CD14-positive monocyte (primary cell): ENCODE measurements around the gene MRPS11. TPM values are rescaled to one million over a fixed set of nuclear protein-coding genes. Genes with fewer than 3 reads are reported as not detected.
A peak's percentile ranks its signal among the peaks of the same experiment; 100 is the strongest.

Experiments
- DNase-seq, 3 donors: peaks; one replicate each; pipeline ENCODE4 v3.0.0-alpha.2; 2011 to 2022
- H2AFZ ChIP-seq: 2 replicates; pipeline ENCODE4 v1.6.0; 2012; ENCODE audit warnings: mild to moderate bottlenecking, low read depth, low read length, inconsistent platforms; ENCODE audit not compliant: insufficient read depth, poor library complexity, severe bottlenecking
- H3K27ac ChIP-seq, 2 donors: 1 replicate in 1 of 2; 2 replicates in 1 of 2; pipeline ENCODE4 v1.5.1; 2012 to 2013; ENCODE audit warnings: low read length in 2 of 2, control low read depth in 1 of 2, inconsistent platforms in 1 of 2, low read depth in 1 of 2, mild to moderate bottlenecking in 1 of 2
- H3K27me3 ChIP-seq, 2 donors: one replicate each; pipeline versions ENCODE4 v1.6.0 to v1.6.1; 2011 to 2013; ENCODE audit warnings: low read length in 2 of 2; ENCODE audit not compliant: control insufficient read depth in 2 of 2, insufficient read depth in 2 of 2
- H3K36me3 ChIP-seq, 2 donors: replicated peaks in 1 of 2; 1 replicate in 1 of 2; 2 replicates in 1 of 2; pipeline versions ENCODE4 v1.5.1 to v1.6.1; 2012 to 2013; ENCODE audit warnings: low read length in 2 of 2, control low read depth in 1 of 2, inconsistent platforms in 1 of 2, mild to moderate bottlenecking in 1 of 2; ENCODE audit not compliant: insufficient read depth in 2 of 2, control insufficient read depth in 1 of 2
- H3K4me1 ChIP-seq, 2 donors: 1 replicate in 1 of 2; 2 replicates in 1 of 2; pipeline versions ENCODE4 v1.5.1 to v1.6.1; 2012 to 2013; ENCODE audit warnings: low read length in 2 of 2, control low read depth in 1 of 2, inconsistent platforms in 1 of 2, mild to moderate bottlenecking in 1 of 2, moderate library complexity in 1 of 2; ENCODE audit not compliant: insufficient read depth in 2 of 2, control insufficient read depth in 1 of 2
- H3K4me2 ChIP-seq: replicated peaks from 2 replicates; pipeline ENCODE3; 2012; ENCODE audit warnings: low read length, moderate library complexity, mild to moderate bottlenecking; ENCODE audit not compliant: poor library complexity, severe bottlenecking; ENCODE audit errors: extremely low read depth
- H3K4me3 ChIP-seq, 3 experiments: fragments of 200-600 bp in 1 of 3; sonication (generic) in 1 of 3; replicated peaks in 1 of 3; 1 replicate in 2 of 3; 2 replicates in 1 of 3; pipeline ENCODE4 v1.5.1; 2011 to 2013; ENCODE audit warnings: low read length in 3 of 3, mild to moderate bottlenecking in 3 of 3, control low read depth in 2 of 3, low read depth in 2 of 3, inconsistent platforms in 1 of 3, moderate library complexity in 1 of 3
- H3K79me2 ChIP-seq: 2 replicates; pipeline ENCODE4 v1.6.0; 2012; ENCODE audit warnings: mild to moderate bottlenecking, control low read depth, inconsistent platforms, low read length, moderate library complexity; ENCODE audit not compliant: insufficient read depth
- H3K9ac ChIP-seq: 2 replicates; pipeline ENCODE4 v1.6.0; 2017; ENCODE audit warnings: low read length, mild to moderate bottlenecking; ENCODE audit not compliant: insufficient read depth, poor library complexity, severe bottlenecking
- H3K9me3 ChIP-seq, 2 donors: replicated peaks in 1 of 2; 1 replicate in 1 of 2; 2 replicates in 1 of 2; pipeline versions ENCODE4 v1.5.1 to v1.6.1; 2012 to 2013; ENCODE audit warnings: low read length in 2 of 2, control low read depth in 1 of 2; ENCODE audit not compliant: control insufficient read depth in 1 of 2, insufficient read depth in 1 of 2
- H4K20me1 ChIP-seq: 2 replicates; pipeline ENCODE4 v1.6.0; 2012; ENCODE audit warnings: mild to moderate bottlenecking, low read length, control low read depth, moderate library complexity; ENCODE audit not compliant: insufficient read depth
- H3K27ac Mint-ChIP-seq, 7 donors: one replicate each; pipeline ENCODE4 v1.8.0; 2020; ENCODE audit warnings: mild to moderate bottlenecking in 7 of 7, mixed read lengths in 7 of 7, moderate library complexity in 6 of 7, inconsistent platforms in 2 of 7
- H3K27me3 Mint-ChIP-seq, 3 donors: one replicate each; pipeline ENCODE4 v1.8.0; 2021 to 2022; ENCODE audit warnings: low read depth in 3 of 3, mild to moderate bottlenecking in 3 of 3, mixed read lengths in 3 of 3, moderate library complexity in 3 of 3, inconsistent platforms in 1 of 3
- H3K36me3 Mint-ChIP-seq, 2 donors: one replicate each; pipeline ENCODE4 v1.8.0; 2020; ENCODE audit warnings: mixed read lengths in 2 of 2, inconsistent platforms in 1 of 2, mild to moderate bottlenecking in 1 of 2
- H3K4me1 Mint-ChIP-seq: one replicate; pipeline ENCODE4 v1.8.0; 2020; ENCODE audit warnings: mild to moderate bottlenecking, mixed read lengths
- H3K4me3 Mint-ChIP-seq, 2 donors: one replicate each; pipeline ENCODE4 v1.8.0; 2020; ENCODE audit warnings: mild to moderate bottlenecking in 2 of 2, mixed read lengths in 2 of 2, moderate library complexity in 1 of 2
- H3K9me3 Mint-ChIP-seq, 7 donors: one replicate each; pipeline ENCODE4 v1.8.0; 2020 to 2022; ENCODE audit warnings: mixed read lengths in 7 of 7, mild to moderate bottlenecking in 6 of 7, moderate library complexity in 6 of 7, inconsistent platforms in 2 of 7
- CTCF ChIP-seq: fragments of 200-600 bp; IDR thresholded peaks from one replicate; pipeline ENCODE4 v1.8.0; 2022; ENCODE audit warnings: antibody characterized with exemption, mild to moderate bottlenecking
- WGBS: methylation state at CpG from one replicate; pipeline ENCODE4 v1.1.5; 2013; ENCODE audit warnings: missing lambda C conversion rate; ENCODE audit not compliant: insufficient coverage; 5-methylcytosine and 5-hydroxymethylcytosine counted together
- intact Hi-C, 2 donors: fragments of 100-400 bp; cut with micrococcal nuclease; formaldehyde crosslinking; loops; one replicate each; pipeline versions ENCODE4 v1.15.0 to v1.15.1; 2023
- polyA plus RNA-seq, 3 donors: library from polyadenylated mRNA; depleted of rRNA in 1 of 3; unstranded in 2 of 3; stranded (reverse) in 1 of 3; fragments of 300-500 nt in 2 of 3; fragments of >200 nt in 1 of 3; fragmentation: Illumina TruSeq in 2 of 3; gene quantifications; 1 replicate in 2 of 3; 2 replicates in 1 of 3; pipeline ENCODE4 v1.2.3, GENCODE V29; 2012 to 2021

The MRPS11 gene
- polyA plus RNA-seq, 3 donors: 31.1 to 70.2 (median 65.2) TPM

- Histone ChIP-seq H3K9me3 (no peaks in the 10 kb centered on the region), H2AFZ (no peak overlapping the region), H4K20me1 (no peaks in the 10 kb centered on the region), H3K79me2 (no peaks in the 10 kb centered on the region), H3K4me3 (no peak overlapping the region), H3K4me1 (no peaks in the 10 kb centered on the region), H3K4me2 (no peak overlapping the region), H3K27ac (no peak overlapping the region), H3K9ac (no peak overlapping the region), H3K36me3 (no peaks in the 10 kb centered on the region), H3K27me3 (no peaks in the 10 kb centered on the region)
- Mint-ChIP-seq H3K36me3 (no peaks in the 10 kb centered on the region), H3K4me3 (peak overlapping the region in 1 of 2 donors; percentile 19), H3K4me1 (no peaks in the 10 kb centered on the region), H3K27me3 (peaks cover 7 to 15% (median 12%) of the 10 kb centered on the region in 3 donors), H3K27ac (no peak overlapping the region), H3K9me3 (peaks cover 0 to 4% (median 0%) of the 10 kb centered on the region in 7 donors)
- no peak for DNase-seq
- TF ChIP-seq CTCF: no peak
- intact Hi-C loops: no loop called here
Observed at GRCh38 chr15:88430051-88430450, 37.5 kb upstream of the MRPS11 start.

DNA sequence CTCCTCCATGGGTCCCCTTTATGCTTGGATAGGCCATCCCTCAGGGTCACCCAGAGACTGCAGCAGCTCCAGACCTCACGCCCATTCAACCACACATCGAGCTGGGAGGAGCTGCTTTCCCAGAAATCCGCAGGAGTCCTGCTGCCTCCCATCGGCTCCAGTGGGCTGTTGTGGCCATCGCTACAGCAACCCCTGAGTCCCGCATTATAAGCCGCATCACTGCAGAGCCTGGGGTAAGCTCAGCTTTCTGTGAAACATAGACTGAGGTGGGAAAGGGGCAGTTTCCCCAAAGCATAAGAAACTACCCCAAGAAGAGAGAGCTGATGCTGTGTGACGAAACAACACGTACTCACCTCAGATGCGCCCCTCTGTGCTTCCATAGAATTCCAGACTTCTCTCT lies 36.1 kb upstream of the MRPS11 start:
- Histone ChIP-seq H3K36me3 (no peaks in the 10 kb centered on the region), H3K9me3 (no peaks in the 10 kb centered on the region), H3K4me3 (no peak overlapping the region), H3K4me2 (no peak overlapping the region), H3K9ac (no peak overlapping the region), H3K4me1 (no peaks in the 10 kb centered on the region), H3K27ac (no peak overlapping the region), H3K79me2 (no peaks in the 10 kb centered on the region), H3K27me3 (no peaks in the 10 kb centered on the region), H4K20me1 (no peaks in the 10 kb centered on the region), H2AFZ (no peak overlapping the region)
- intact Hi-C loops: no loop called here
- no peaks in the 10 kb centered on the region for H3K4me1 Mint-ChIP-seq
- no peaks in the 10 kb centered on the region for H3K9me3 Mint-ChIP-seq
- H3K4me3 Mint-ChIP-seq: no peak overlapping the region
- no peak overlapping the region for H3K27ac Mint-ChIP-seq
- no peak for DNase-seq
- H3K27me3 Mint-ChIP-seq: peaks cover 12 to 16% (median 13%) of the 10 kb centered on the region in 3 donors
- 78% methylated on average over 4 of the region's 10 CpGs for WGBS
- TF ChIP-seq CTCF: no peak
- H3K36me3 Mint-ChIP-seq: no peaks in the 10 kb centered on the region
